HEK293T (cell line): ENCODE data around the gene RHD.

ENCODE experiments used
- ARNT ChIP-seq: fragments of 450-650 bp; IDR thresholded peaks from 2 replicates; pipeline ENCODE4 v1.6.1; 2017; ENCODE audit warnings: mild to moderate bottlenecking
- FOXA1 ChIP-seq: fragments of 450-650 bp; IDR thresholded peaks from 2 replicates; pipeline ENCODE4 v1.6.1; 2016; ENCODE audit warnings: mild to moderate bottlenecking
- PKNOX1 ChIP-seq: fragments of 450-650 bp; IDR thresholded peaks from 2 replicates; pipeline ENCODE4 v1.6.1; 2016

- TF ChIP-seq ARNT (no peak), PKNOX1 (no peak), FOXA1 (no peak)
Observed at GRCh38 chr1:25360596-25361581, 88.6 kb downstream of the RHD start.
